Activated T-helper 1 cell treated with anti-CD3 and anti-CD28 coated beads, Interleukin-12 subunit alpha, Interleukin-12 subunit beta, Interleukin-2, Interleukin-4 antibody, amounts not matched to agents 30 ng/mL and 10 ng/mL and 1 ng/mL, durations not matched to agents 14 hours and 24 hours and 36 hours (primary cell): ENCODE data around the gene LRP3. TPM values are rescaled to one million over a fixed set of nuclear protein-coding genes. Genes with fewer than 3 reads are reported as not detected.

Experiments
- DNase-seq: peaks from one replicate; pipeline ENCODE4 v3.0.0; 2021; ENCODE audit warnings: low spot score
- H3K27ac Mint-ChIP-seq: one replicate; pipeline ENCODE4 v1.8.0; 2021; ENCODE audit warnings: mild to moderate bottlenecking, mixed read lengths
- H3K27me3 Mint-ChIP-seq: one replicate; pipeline ENCODE4 v1.8.0; 2022; ENCODE audit warnings: mild to moderate bottlenecking, moderate library complexity, mixed read lengths; ENCODE audit not compliant: insufficient read depth
- H3K36me3 Mint-ChIP-seq: one replicate; pipeline ENCODE4 v1.8.0; 2021; ENCODE audit warnings: low read depth, mixed read lengths
- H3K4me1 Mint-ChIP-seq: one replicate; pipeline ENCODE4 v1.8.0; 2021; ENCODE audit warnings: low read depth, mixed read lengths
- H3K4me3 Mint-ChIP-seq: one replicate; pipeline ENCODE4 v1.8.0; 2021; ENCODE audit warnings: mild to moderate bottlenecking, moderate library complexity, mixed read lengths
- H3K9me3 Mint-ChIP-seq: one replicate; pipeline ENCODE4 v1.8.0; 2021; ENCODE audit warnings: mixed read lengths
- intact Hi-C: fragments of 100-400 bp; cut with micrococcal nuclease; formaldehyde crosslinking; loops from one replicate; pipeline ENCODE4 v1.15.1; 2024
- total RNA-seq: library from RNA; stranded (reverse); gene quantifications from 2 replicates; pipeline ENCODE4 v1.2.3, GENCODE V29; 2022

The LRP3 gene
- total RNA-seq, 1 donor from 2014 or later = 0.13 TPM

- H3K4me3 Mint-ChIP-seq = no peak overlapping the region
- no peaks in the 10 kb centered on the region for H3K36me3 Mint-ChIP-seq
- no peak overlapping the region for H3K27ac Mint-ChIP-seq
- peaks cover 11% of the 10 kb centered on the region for H3K9me3 Mint-ChIP-seq
- peaks cover 8% of the 10 kb centered on the region for H3K27me3 Mint-ChIP-seq
- DNase-seq = no peak
- no peaks in the 10 kb centered on the region for H3K4me1 Mint-ChIP-seq
- intact Hi-C loops = no loop called here
These were observed 38.5 kb downstream of the LRP3 start for GRCh38 chr19:33232656-33233055.

- H3K36me3 Mint-ChIP-seq = no peaks in the 10 kb centered on the region
- H3K4me1 Mint-ChIP-seq = no peaks in the 10 kb centered on the region
These were observed 39.1 kb downstream of the LRP3 start for GRCh38 chr19:33233056-33233873.

GRCh38 chr19:33234092-33234491 lies 40.0 kb downstream of the LRP3 start:
- Mint-ChIP-seq H3K27ac (no peak overlapping the region), H3K4me3 (no peak overlapping the region), H3K27me3 (peaks cover 2% of the 10 kb centered on the region), H3K36me3 (no peaks in the 10 kb centered on the region), H3K4me1 (no peaks in the 10 kb centered on the region), H3K9me3 (no peaks in the 10 kb centered on the region)
- intact Hi-C loops = loop anchor here (2.0 kb wide), 1 partner anchor 57 kb away; no protein-coding TSS in a partner anchor
- no peak for DNase-seq

More at GRCh38 chr19:33233056-33233873, 39.1 kb downstream of the LRP3 start:
- H3K9me3 Mint-ChIP-seq = peaks cover 6% of the 10 kb centered on the region
- no peak overlapping the region for H3K27ac Mint-ChIP-seq
- H3K4me3 Mint-ChIP-seq = no peak overlapping the region
- intact Hi-C loops = no loop called here
- H3K27me3 Mint-ChIP-seq = peaks cover 5% of the 10 kb centered on the region
- no peak for DNase-seq

- Mint-ChIP-seq H3K36me3 (no peaks in the 10 kb centered on the region), H3K9me3 (no peaks in the 10 kb centered on the region), H3K27me3 (peaks cover 2% of the 10 kb centered on the region), H3K4me1 (no peaks in the 10 kb centered on the region), H3K4me3 (no peak overlapping the region), H3K27ac (no peak overlapping the region)
- no peak for DNase-seq
- intact Hi-C loops = loop anchor here (1.0 to 5.0 kb wide), 6 partner anchors 48 to 172 kb away; partner anchors contain the start of gene CEBPA
These were observed 40.6 kb downstream of the LRP3 start for GRCh38 chr19:33234736-33235135.

- Mint-ChIP-seq H3K4me1 (no peaks in the 10 kb centered on the region), H3K27ac (no peak overlapping the region), H3K9me3 (no peaks in the 10 kb centered on the region), H3K4me3 (no peak overlapping the region), H3K36me3 (no peaks in the 10 kb centered on the region), H3K27me3 (peaks cover 2% of the 10 kb centered on the region)
- intact Hi-C loops = loop anchor here (1.0 to 5.0 kb wide), 6 partner anchors 47 to 171 kb away; partner anchors contain the start of gene CEBPA
- peak; percentile 58 for DNase-seq
These were observed 41.3 kb downstream of the LRP3 start for GRCh38 chr19:33235269-33235995.

- DNase-seq = no peak
- intact Hi-C loops = loop anchor here (1.0 to 5.0 kb wide), 6 partner anchors 46 to 170 kb away; partner anchors contain the start of gene CEBPA
- no peaks in the 10 kb centered on the region for H3K27me3 Mint-ChIP-seq
- no peaks in the 10 kb centered on the region for H3K36me3 Mint-ChIP-seq
- no peak overlapping the region for H3K4me3 Mint-ChIP-seq
- H3K27ac Mint-ChIP-seq = no peak overlapping the region
- no peaks in the 10 kb centered on the region for H3K9me3 Mint-ChIP-seq
- H3K4me1 Mint-ChIP-seq = no peaks in the 10 kb centered on the region
These were observed 41.8 kb downstream of the LRP3 start for GRCh38 chr19:33235996-33236350.

GRCh38 chr19:33236696-33237390 lies 42.7 kb downstream of the LRP3 start:
- no peak overlapping the region for H3K4me3 Mint-ChIP-seq
- no peak for DNase-seq
- H3K4me1 Mint-ChIP-seq = no peaks in the 10 kb centered on the region
- H3K27me3 Mint-ChIP-seq = no peaks in the 10 kb centered on the region
- H3K9me3 Mint-ChIP-seq = no peaks in the 10 kb centered on the region
- intact Hi-C loops = loop anchor here (5.0 kb wide), 1 partner anchor 45 kb away; no protein-coding TSS in a partner anchor
- no peaks in the 10 kb centered on the region for H3K36me3 Mint-ChIP-seq
- H3K27ac Mint-ChIP-seq = no peak overlapping the region

- Mint-ChIP-seq H3K9me3 (no peaks in the 10 kb centered on the region), H3K4me3 (no peak overlapping the region), H3K4me1 (no peaks in the 10 kb centered on the region), H3K27ac (no peak overlapping the region), H3K36me3 (no peaks in the 10 kb centered on the region), H3K27me3 (no peaks in the 10 kb centered on the region)
- intact Hi-C loops = loop anchor here (5.0 kb wide), 1 partner anchor 44 kb away; no protein-coding TSS in a partner anchor
- DNase-seq = no peak
These were observed 44.5 kb downstream of the LRP3 start for GRCh38 chr19:33238481-33239149.

GRCh38 chr19:33239223-33239975 lies 45.3 kb downstream of the LRP3 start:
- no peaks in the 10 kb centered on the region for H3K9me3 Mint-ChIP-seq
- no peaks in the 10 kb centered on the region for H3K4me1 Mint-ChIP-seq
- peaks cover 2% of the 10 kb centered on the region for H3K27me3 Mint-ChIP-seq
- intact Hi-C loops = loop anchor here (5.0 kb wide), 1 partner anchor 43 kb away; no protein-coding TSS in a partner anchor
- no peak for DNase-seq
- H3K4me3 Mint-ChIP-seq = no peak overlapping the region
- no peaks in the 10 kb centered on the region for H3K36me3 Mint-ChIP-seq
- H3K27ac Mint-ChIP-seq = no peak overlapping the region

- Mint-ChIP-seq H3K4me1 (no peaks in the 10 kb centered on the region), H3K9me3 (peaks cover 4% of the 10 kb centered on the region), H3K27me3 (peaks cover 2% of the 10 kb centered on the region), H3K4me3 (no peak overlapping the region), H3K27ac (no peak overlapping the region), H3K36me3 (no peaks in the 10 kb centered on the region)
- DNase-seq = no peak
- intact Hi-C loops = no loop called here
These were observed 46.1 kb downstream of the LRP3 start for GRCh38 chr19:33240181-33240771.

GRCh38 chr19:33241091-33241529 lies 47.0 kb downstream of the LRP3 start:
- Mint-ChIP-seq H3K9me3 (peaks cover 4% of the 10 kb centered on the region), H3K27ac (no peak overlapping the region), H3K36me3 (no peaks in the 10 kb centered on the region), H3K4me1 (no peaks in the 10 kb centered on the region), H3K4me3 (no peak overlapping the region), H3K27me3 (peaks cover 2% of the 10 kb centered on the region)
- intact Hi-C loops = no loop called here
- DNase-seq = no peak
